ENCODE data around the gene CACNA1H. TPM values are rescaled to one million over a fixed set of nuclear protein-coding genes. Genes with fewer than 3 reads are reported as not detected.

CACNA1H gene
- total and polyA plus RNA-seq, 9 of the 15 experiments (the other 6 are each of a cell fraction or from before 2014, with no cell fraction given), result 0.10 to 0.18 TPM; not detected in 7

DNA sequence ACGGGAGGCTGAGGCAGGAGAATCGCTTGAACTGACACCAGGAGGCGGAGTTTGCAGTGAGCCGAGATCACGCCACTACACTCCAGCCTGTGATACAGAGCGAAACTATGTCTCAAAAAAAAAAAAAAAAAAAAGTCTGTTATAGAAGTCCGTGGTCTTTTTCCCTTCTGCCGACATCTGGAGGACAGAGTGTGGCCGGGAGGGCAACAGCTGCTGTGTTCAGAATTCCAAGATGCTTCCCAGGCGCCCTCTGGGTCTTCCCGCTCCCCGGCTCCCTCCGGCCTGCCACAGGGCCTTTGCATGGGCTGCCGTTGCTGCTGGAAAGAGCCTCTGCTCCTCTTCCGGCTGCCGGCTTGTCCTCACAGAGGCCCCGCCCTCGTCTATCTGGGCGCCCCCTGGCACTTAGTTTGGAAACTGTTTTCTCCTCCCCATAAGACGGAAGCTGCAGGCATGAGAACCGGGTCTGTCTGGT, 2.4 kb upstream of the CACNA1H start (continued):
- TF ChIP-seq ZNF830 (CRISPR knock-in tag; IDR thresholded peaks at IDR 0.05), result no peak
- peak; percentile 59 to 78 for TF ChIP-seq KDM1A (IDR thresholded peaks at IDR 0.05)
- no peak for TF ChIP-seq NCOA6 (IDR thresholded peaks at IDR 0.05)
- no peak for TF ChIP-seq TAL1 (IDR thresholded peaks at IDR 0.05)
- no peak for TF ChIP-seq ESRRB (CRISPR knock-in tag; IDR thresholded peaks at IDR 0.05; ENCODE audit: borderline replicate concordance)
- TF ChIP-seq NELFE (IDR thresholded peaks at IDR 0.05; ENCODE audit: insufficient read depth, insufficient read length), result no peak
- TF ChIP-seq ATF7 (IDR thresholded peaks at IDR 0.05), result no peak
- TF ChIP-seq ZNF431 (CRISPR knock-in tag; IDR thresholded peaks at IDR 0.05), result no peak
- peak; percentile 60 for TF ChIP-seq ETV1 (tag; conservative IDR thresholded peaks at IDR 0.05; ENCODE audit: low read depth)
- TF ChIP-seq, protein P1, sequence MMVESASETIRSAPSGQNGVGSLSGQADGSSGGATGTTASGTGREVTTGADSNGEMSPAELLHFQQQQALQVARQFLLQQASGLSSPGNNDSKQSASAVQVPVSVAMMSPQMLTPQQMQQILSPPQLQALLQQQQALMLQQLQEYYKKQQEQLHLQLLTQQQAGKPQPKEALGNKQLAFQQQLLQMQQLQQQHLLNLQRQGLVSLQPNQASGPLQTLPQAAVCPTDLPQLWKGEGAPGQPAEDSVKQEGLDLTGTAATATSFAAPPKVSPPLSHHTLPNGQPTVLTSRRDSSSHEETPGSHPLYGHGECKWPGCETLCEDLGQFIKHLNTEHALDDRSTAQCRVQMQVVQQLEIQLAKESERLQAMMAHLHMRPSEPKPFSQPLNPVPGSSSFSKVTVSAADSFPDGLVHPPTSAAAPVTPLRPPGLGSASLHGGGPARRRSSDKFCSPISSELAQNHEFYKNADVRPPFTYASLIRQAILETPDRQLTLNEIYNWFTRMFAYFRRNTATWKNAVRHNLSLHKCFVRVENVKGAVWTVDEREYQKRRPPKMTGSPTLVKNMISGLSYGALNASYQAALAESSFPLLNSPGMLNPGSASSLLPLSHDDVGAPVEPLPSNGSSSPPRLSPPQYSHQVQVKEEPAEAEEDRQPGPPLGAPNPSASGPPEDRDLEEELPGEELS (CRISPR knock-in tag; IDR thresholded peaks at IDR 0.05; ENCODE audit: borderline replicate concordance), result no peak
- TF ChIP-seq, protein P2, sequence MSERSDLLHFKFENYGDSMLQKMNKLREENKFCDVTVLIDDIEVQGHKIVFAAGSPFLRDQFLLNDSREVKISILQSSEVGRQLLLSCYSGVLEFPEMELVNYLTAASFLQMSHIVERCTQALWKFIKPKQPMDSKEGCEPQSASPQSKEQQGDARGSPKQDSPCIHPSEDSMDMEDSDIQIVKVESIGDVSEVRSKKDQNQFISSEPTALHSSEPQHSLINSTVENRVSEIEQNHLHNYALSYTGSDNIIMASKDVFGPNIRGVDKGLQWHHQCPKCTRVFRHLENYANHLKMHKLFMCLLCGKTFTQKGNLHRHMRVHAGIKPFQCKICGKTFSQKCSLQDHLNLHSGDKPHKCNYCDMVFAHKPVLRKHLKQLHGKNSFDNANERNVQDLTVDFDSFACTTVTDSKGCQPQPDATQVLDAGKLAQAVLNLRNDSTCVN (CRISPR knock-in tag; IDR thresholded peaks at IDR 0.05), result no peak
- TF ChIP-seq FOXA1 (IDR thresholded peaks at IDR 0.05; ENCODE audit: borderline replicate concordance), result no peak
- TF ChIP-seq, protein P3, sequence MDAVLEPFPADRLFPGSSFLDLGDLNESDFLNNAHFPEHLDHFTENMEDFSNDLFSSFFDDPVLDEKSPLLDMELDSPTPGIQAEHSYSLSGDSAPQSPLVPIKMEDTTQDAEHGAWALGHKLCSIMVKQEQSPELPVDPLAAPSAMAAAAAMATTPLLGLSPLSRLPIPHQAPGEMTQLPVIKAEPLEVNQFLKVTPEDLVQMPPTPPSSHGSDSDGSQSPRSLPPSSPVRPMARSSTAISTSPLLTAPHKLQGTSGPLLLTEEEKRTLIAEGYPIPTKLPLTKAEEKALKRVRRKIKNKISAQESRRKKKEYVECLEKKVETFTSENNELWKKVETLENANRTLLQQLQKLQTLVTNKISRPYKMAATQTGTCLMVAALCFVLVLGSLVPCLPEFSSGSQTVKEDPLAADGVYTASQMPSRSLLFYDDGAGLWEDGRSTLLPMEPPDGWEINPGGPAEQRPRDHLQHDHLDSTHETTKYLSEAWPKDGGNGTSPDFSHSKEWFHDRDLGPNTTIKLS (IDR thresholded peaks at IDR 0.05; ENCODE audit: borderline replicate concordance, low read depth), result no peak
- no peak for TF ChIP-seq COPS2 (conservative IDR thresholded peaks at IDR 0.05)
- TF ChIP-seq, protein P4, sequence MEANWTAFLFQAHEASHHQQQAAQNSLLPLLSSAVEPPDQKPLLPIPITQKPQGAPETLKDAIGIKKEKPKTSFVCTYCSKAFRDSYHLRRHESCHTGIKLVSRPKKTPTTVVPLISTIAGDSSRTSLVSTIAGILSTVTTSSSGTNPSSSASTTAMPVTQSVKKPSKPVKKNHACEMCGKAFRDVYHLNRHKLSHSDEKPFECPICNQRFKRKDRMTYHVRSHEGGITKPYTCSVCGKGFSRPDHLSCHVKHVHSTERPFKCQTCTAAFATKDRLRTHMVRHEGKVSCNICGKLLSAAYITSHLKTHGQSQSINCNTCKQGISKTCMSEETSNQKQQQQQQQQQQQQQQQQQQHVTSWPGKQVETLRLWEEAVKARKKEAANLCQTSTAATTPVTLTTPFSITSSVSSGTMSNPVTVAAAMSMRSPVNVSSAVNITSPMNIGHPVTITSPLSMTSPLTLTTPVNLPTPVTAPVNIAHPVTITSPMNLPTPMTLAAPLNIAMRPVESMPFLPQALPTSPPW (CRISPR knock-in tag; IDR thresholded peaks at IDR 0.05), result peak; percentile 30; the same call in 1 of the 2 replicates
- TF ChIP-seq, protein P5, sequence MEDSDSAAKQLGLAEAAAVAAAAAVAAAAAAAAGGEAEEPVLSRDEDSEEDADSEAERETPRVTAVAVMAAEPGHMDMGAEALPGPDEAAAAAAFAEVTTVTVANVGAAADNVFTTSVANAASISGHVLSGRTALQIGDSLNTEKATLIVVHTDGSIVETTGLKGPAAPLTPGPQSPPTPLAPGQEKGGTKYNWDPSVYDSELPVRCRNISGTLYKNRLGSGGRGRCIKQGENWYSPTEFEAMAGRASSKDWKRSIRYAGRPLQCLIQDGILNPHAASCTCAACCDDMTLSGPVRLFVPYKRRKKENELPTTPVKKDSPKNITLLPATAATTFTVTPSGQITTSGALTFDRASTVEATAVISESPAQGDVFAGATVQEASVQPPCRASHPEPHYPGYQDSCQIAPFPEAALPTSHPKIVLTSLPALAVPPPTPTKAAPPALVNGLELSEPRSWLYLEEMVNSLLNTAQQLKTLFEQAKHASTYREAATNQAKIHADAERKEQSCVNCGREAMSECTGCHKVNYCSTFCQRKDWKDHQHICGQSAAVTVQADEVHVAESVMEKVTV (CRISPR knock-in tag; IDR thresholded peaks at IDR 0.05), result no peak
- no peak for TF ChIP-seq NFE2L1 (tag; IDR thresholded peaks at IDR 0.05; ENCODE audit: borderline replicate concordance, low read depth)
- TF ChIP-seq ELF2 (CRISPR knock-in tag; IDR thresholded peaks at IDR 0.05), result no peak
- no peak for TF ChIP-seq SUPT5H (IDR thresholded peaks at IDR 0.05)
- TF ChIP-seq SMC3 (conservative IDR thresholded peaks at IDR 0.05; ENCODE audit: insufficient read depth, low read depth, low read length), result no peak
- TF ChIP-seq HDAC3 (IDR thresholded peaks at IDR 0.05; ENCODE audit: borderline replicate concordance, partially characterized antibody), result no peak
- TF ChIP-seq HNRNPK (IDR thresholded peaks at IDR 0.05; ENCODE audit: low read depth, low read length, poor library complexity, severe bottlenecking), result no peak

Measured in K562 (cell line).